PC-3 (cell line): Measurements from ENCODE around the gene TTC7B. TPM values are rescaled to one million over a fixed set of nuclear protein-coding genes. Genes with fewer than 3 reads are reported as not detected.

Source experiments
- ATAC-seq: fragments of 200-7000 bp; cut with Tn5 transposase; 2 replicates; pipeline ENCODE4 v1.9.1; 2020; ENCODE audit warnings: mild to moderate bottlenecking, moderate library complexity
- BruUV-seq: library from RNA; stranded (reverse); fragments of 400-500 nt; replicated peaks from 2 replicates; lab custom pipeline; 2021; lab: Mats Ljungman, UMichigan
- CTCF ChIA-PET: fragments of 300-600 bp; sonication (Branson Sonifier 250); formaldehyde crosslinking; loops from one replicate; lab custom pipeline; 2022; ENCODE audit warnings: antibody characterized with exemption; lab: Charles Lee
- POLR2A ChIA-PET: fragments of 300-600 bp; sonication (Branson Sonifier 250); formaldehyde crosslinking; loops from one replicate; lab custom pipeline; 2022; ENCODE audit warnings: antibody characterized with exemption; ENCODE audit not compliant: unreplicated experiment; lab: Charles Lee
- DNase-seq: peaks from one replicate; pipeline ENCODE4 v3.0.0-alpha.2; 2015
- H2AFZ ChIP-seq: fragments of 300-600 bp; sonication (generic); 2 replicates; pipeline ENCODE4 v1.6.0; 2016; ENCODE audit warnings: antibody characterized with exemption, low read length
- H3F3A ChIP-seq: fragments of 300-600 bp; sonication (generic); one replicate; pipeline ENCODE4 v1.6.0; 2017; ENCODE audit warnings: antibody characterized with exemption, low read length, control low read depth, mild to moderate bottlenecking; ENCODE audit not compliant: unreplicated experiment
- H3K27ac ChIP-seq: fragments of 300-600 bp; sonication (generic); 2 replicates; pipeline ENCODE4 v1.5.1; 2016; ENCODE audit warnings: mild to moderate bottlenecking, low read length
- H3K27me3 ChIP-seq: fragments of 300-600 bp; sonication (generic); 2 replicates; pipeline ENCODE4 v1.6.1; 2016; ENCODE audit warnings: low read length, mixed read lengths
- H3K36me3 ChIP-seq: fragments of 300-600 bp; sonication (generic); 2 replicates; pipeline ENCODE4 v1.6.1; 2016; ENCODE audit warnings: low read depth, mixed run types, low read length, mixed read lengths
- H3K4me1 ChIP-seq: fragments of 300-600 bp; sonication (generic); 2 replicates; pipeline ENCODE4 v1.5.1; 2016; ENCODE audit warnings: low read length; ENCODE audit not compliant: insufficient read depth
- H3K4me2 ChIP-seq: fragments of 300-600 bp; sonication (generic); 2 replicates; pipeline ENCODE4 v1.6.0; 2016; ENCODE audit warnings: low read length
- H3K4me3 ChIP-seq: fragments of 300-600 bp; sonication (generic); 2 replicates; pipeline ENCODE4 v1.5.1; 2016; ENCODE audit warnings: mild to moderate bottlenecking, low read length, mixed read lengths
- H3K79me2 ChIP-seq: fragments of 300-600 bp; sonication (generic); 2 replicates; pipeline ENCODE4 v1.6.1; 2017; ENCODE audit warnings: low read length, mixed read lengths
- H3K9ac ChIP-seq: fragments of 300-600 bp; sonication (generic); 2 replicates; pipeline ENCODE4 v1.6.0; 2016; ENCODE audit warnings: mild to moderate bottlenecking, low read length
- H3K9me2 ChIP-seq: fragments of 300-600 bp; sonication (generic); replicated peaks from 2 replicates; pipeline ENCODE4 v1.6.1; 2016; ENCODE audit warnings: mixed run types, low read length, mixed read lengths
- H3K9me3 ChIP-seq: fragments of 300-600 bp; sonication (generic); 2 replicates; pipeline ENCODE4 v1.6.1; 2016; ENCODE audit warnings: low read length, mixed read lengths
- H4K20me1 ChIP-seq: fragments of 300-600 bp; sonication (generic); 2 replicates; pipeline ENCODE4 v1.6.1; 2016; ENCODE audit warnings: low read length, mixed read lengths
- EZH2 ChIP-seq: fragments of 300-600 bp; sonication (generic); IDR thresholded peaks from one replicate; pipeline ENCODE4 v1.6.1; 2017; ENCODE audit warnings: antibody characterized with exemption, mild to moderate bottlenecking, low read length; ENCODE audit not compliant: unreplicated experiment
- EZH2phosphoT487 ChIP-seq: fragments of 300-600 bp; sonication (generic); IDR thresholded peaks from 2 replicates; pipeline ENCODE4 v1.6.1; 2018; ENCODE audit warnings: mild to moderate bottlenecking, antibody characterized with exemption, low read length, borderline replicate concordance
- intact Hi-C: fragments of 100-400 bp; cut with micrococcal nuclease; formaldehyde crosslinking; loops from 2 replicates; pipeline ENCODE4 v1.9.0; 2023
- total RNA-seq: library from RNA; depleted of rRNA; stranded (reverse); fragments of >200 nt; gene quantifications from 2 replicates; pipeline ENCODE4 v1.2.3, GENCODE V29; 2014
- TF ChIP-seq, protein P1 (sequence below): fragments of 300-600 bp; sonication (generic); conservative IDR thresholded peaks from 2 replicates; pipeline ENCODE4 v1.5.1; 2017; ENCODE audit warnings: antibody characterized with exemption, low read depth, mild to moderate bottlenecking, low read length

Gene TTC7B
- total RNA-seq, 1 experiment from 2014 or later: 45.6 TPM

DNA sequence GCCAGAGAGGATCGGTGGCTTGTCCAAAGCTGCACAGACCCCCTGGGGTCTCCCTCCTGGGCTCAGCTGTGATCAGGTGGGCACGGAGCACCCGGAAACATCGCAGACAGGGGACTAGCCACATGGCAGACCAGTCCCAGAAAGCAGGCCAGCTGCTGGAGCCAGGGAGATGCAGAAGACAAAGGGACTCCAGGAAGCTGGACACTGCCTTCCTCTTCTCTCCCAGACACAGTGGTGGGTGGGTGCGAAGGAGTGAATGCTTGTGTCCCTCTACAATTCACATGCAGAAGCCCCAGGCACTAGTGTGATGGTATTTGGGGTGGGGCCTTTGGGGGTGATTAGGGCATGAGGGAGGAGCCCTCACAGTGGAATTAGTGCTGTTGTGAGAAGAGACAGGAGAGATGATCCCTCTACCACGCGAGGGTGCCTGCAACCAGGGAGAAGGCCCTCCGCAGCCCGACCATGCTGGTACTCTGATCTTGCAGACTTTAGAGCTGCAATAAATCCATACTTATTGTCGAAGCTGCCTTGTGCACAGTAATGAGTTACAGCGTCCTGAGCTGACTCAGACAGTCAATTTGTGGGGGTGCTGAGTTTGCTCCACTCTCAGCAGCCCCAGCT, 324.2 kb downstream of the TTC7B start:
- no peak for DNase-seq
- no peak overlapping the region for H3K4me2 ChIP-seq
- H3F3A ChIP-seq: no peaks in the 10 kb centered on the region
- BruUV-seq: no TSS peak
- H3K27ac ChIP-seq: no peak overlapping the region
- H3K27me3 ChIP-seq: peaks cover 28% of the 10 kb centered on the region; the same call in 1 of the 2 replicates
- no peaks in the 10 kb centered on the region for H3K36me3 ChIP-seq
- no peaks in the 10 kb centered on the region for H3K9me2 ChIP-seq
- H3K9ac ChIP-seq: no peak overlapping the region
- intact Hi-C loops: loop anchor here (2.0 kb wide), 1 partner anchor 45 kb away; no protein-coding TSS in a partner anchor
- no peaks in the 10 kb centered on the region for H4K20me1 ChIP-seq
- H3K4me3 ChIP-seq: no peak overlapping the region
- ChIA-PET POLR2A (no interaction called here), CTCF (no interaction called here)
- H2AFZ ChIP-seq: no peak overlapping the region
- TF ChIP-seq EZH2: no peak
- TF ChIP-seq, protein P1, sequence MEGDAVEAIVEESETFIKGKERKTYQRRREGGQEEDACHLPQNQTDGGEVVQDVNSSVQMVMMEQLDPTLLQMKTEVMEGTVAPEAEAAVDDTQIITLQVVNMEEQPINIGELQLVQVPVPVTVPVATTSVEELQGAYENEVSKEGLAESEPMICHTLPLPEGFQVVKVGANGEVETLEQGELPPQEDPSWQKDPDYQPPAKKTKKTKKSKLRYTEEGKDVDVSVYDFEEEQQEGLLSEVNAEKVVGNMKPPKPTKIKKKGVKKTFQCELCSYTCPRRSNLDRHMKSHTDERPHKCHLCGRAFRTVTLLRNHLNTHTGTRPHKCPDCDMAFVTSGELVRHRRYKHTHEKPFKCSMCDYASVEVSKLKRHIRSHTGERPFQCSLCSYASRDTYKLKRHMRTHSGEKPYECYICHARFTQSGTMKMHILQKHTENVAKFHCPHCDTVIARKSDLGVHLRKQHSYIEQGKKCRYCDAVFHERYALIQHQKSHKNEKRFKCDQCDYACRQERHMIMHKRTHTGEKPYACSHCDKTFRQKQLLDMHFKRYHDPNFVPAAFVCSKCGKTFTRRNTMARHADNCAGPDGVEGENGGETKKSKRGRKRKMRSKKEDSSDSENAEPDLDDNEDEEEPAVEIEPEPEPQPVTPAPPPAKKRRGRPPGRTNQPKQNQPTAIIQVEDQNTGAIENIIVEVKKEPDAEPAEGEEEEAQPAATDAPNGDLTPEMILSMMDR: no peak
- TF ChIP-seq EZH2phosphoT487: no peak
- no peaks in the 10 kb centered on the region for H3K4me1 ChIP-seq
- no peaks in the 10 kb centered on the region for H3K79me2 ChIP-seq
- ATAC-seq: no peak
- H3K9me3 ChIP-seq: no peaks in the 10 kb centered on the region

DNA sequence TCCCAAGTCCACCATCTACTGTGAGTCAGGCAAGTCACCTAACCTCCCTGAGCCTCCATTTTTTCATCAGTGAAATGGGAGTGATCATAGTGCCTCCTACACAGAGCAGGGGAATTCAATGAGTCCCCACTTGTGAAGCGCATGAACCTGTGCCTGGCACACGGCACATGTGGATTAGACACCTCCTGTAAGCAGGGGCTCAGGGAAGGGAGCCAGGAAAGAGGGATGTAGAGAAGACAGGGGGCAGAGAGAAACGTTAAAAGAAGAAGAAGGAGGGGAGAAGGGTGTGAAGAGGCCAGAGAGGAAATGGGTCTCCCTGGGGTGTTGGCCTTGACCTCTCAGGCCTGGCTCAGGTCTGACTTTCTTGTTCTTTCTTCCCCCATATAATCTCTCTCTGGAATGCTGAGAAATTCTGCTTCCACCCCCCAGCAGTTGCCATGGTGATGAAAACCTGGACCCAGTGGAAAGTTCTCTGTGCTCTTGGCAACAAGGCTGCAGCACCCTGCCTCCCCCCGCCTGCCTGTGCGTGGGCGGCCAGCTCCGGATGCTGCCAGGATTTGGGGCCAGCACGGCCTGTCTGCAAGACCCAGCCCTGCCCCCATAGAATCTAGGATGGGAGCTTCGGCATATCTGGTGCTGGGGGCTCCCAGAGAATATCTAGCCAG, 324.9 kb downstream of the TTC7B start:
- DNase-seq: no peak
- H3K4me2 ChIP-seq: no peak overlapping the region
- intact Hi-C loops: loop anchor here (2.0 kb wide), 1 partner anchor 45 kb away; no protein-coding TSS in a partner anchor
- BruUV-seq: no TSS peak
- no peaks in the 10 kb centered on the region for H4K20me1 ChIP-seq
- H3K27ac ChIP-seq: no peak overlapping the region
- TF ChIP-seq EZH2 (no peak), EZH2phosphoT487 (no peak)
- TF ChIP-seq, protein P1: no peak
- H3K27me3 ChIP-seq: peaks cover 34% of the 10 kb centered on the region
- H3K4me1 ChIP-seq: no peaks in the 10 kb centered on the region
- CTCF ChIA-PET: no interaction called here
- H3K4me3 ChIP-seq: no peak overlapping the region
- ATAC-seq: no peak
- no peak overlapping the region for H3K9ac ChIP-seq
- no peaks in the 10 kb centered on the region for H3K79me2 ChIP-seq
- no peaks in the 10 kb centered on the region for H3F3A ChIP-seq
- no peaks in the 10 kb centered on the region for H3K36me3 ChIP-seq
- no peaks in the 10 kb centered on the region for H3K9me3 ChIP-seq
- H2AFZ ChIP-seq: no peak overlapping the region
- H3K9me2 ChIP-seq: no peaks in the 10 kb centered on the region
- POLR2A ChIA-PET: no interaction called here

DNA sequence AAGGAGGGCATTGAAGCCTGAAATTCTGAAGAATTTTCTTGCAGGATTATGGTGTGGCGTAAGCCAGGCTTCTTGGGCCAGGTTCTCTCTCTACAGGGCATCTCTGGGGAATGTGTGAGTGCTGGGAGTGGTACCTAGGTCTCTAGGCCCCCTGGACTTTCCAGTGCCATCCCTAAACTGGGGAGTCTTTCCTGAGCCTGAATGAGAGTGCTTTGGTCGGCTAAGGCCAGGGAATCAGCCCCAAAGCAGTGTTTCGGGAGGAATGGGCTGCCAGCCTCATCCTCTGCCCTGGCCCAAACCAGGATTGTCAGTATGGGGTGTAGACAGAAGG, 325.5 kb downstream of the TTC7B start:
- Histone ChIP-seq H3K9me3 (no peaks in the 10 kb centered on the region), H3K79me2 (no peaks in the 10 kb centered on the region), H3K27ac (no peak overlapping the region), H3K36me3 (no peaks in the 10 kb centered on the region), H2AFZ (no peak overlapping the region), H3K4me2 (no peak overlapping the region), H3K4me1 (no peaks in the 10 kb centered on the region), H3K9ac (no peak overlapping the region), H3F3A (no peaks in the 10 kb centered on the region), H4K20me1 (no peaks in the 10 kb centered on the region), H3K27me3 (peaks cover 40% of the 10 kb centered on the region), H3K4me3 (no peak overlapping the region), H3K9me2 (no peaks in the 10 kb centered on the region)
- ATAC-seq (no peak), DNase-seq (no peak)
- ChIA-PET POLR2A (no interaction called here), CTCF (no interaction called here)
- intact Hi-C loops: loop anchor here (2.0 kb wide), 1 partner anchor 44 kb away; no protein-coding TSS in a partner anchor
- TF ChIP-seq, protein P1: no peak
- no peak for TF ChIP-seq EZH2
- no peak for TF ChIP-seq EZH2phosphoT487
- no TSS peak for BruUV-seq
